HepG2 (cell line): ENCODE measurements around the gene ATG7. TPM values are rescaled to one million over a fixed set of nuclear protein-coding genes. Genes with fewer than 3 reads are reported as not detected.

Experiments
- ATAC-seq: fragments of 200-7000 bp; cut with Tn5 transposase; 3 replicates; pipeline ENCODE4 v1.9.1; 2020; ENCODE audit warnings: mild to moderate bottlenecking, moderate library complexity
- BruUV-seq: library from RNA; stranded (reverse); fragments of 400-500 nt; replicated peaks from 2 replicates; lab custom pipeline; 2021; lab: Mats Ljungman, UMichigan
- CTCF ChIA-PET: fragments of 300-600 bp; formaldehyde crosslinking; extraction: SDS; loops from one replicate; lab custom pipeline; 2021; ENCODE audit warnings: low total read pairs, inconsistent platforms, low intra/inter-chr PET ratio; lab: Yijun Ruan, JAX
- POLR2A ChIA-PET: fragments of 350-600 bp; sonication (Branson Sonifier 250); formaldehyde crosslinking; loops from one replicate; lab custom pipeline; 2020; ENCODE audit warnings: antibody characterized with exemption, inconsistent platforms; lab: Yijun Ruan, JAX
- DNase-seq: peaks from one replicate; pipeline ENCODE4 v3.0.0-alpha.2; 2015; ENCODE audit warnings: low spot score
- FAIRE-seq: peaks from 3 replicates; lab custom pipeline; 2011; peaks lifted over from hg19 to GRCh38; lab: Jason Lieb, UNC
- H2AFZ ChIP-seq: one replicate; pipeline ENCODE4 v1.6.1; 2011; ENCODE audit warnings: low read length, inconsistent platforms
- H3K27ac ChIP-seq: fragments of 300-600 bp; 3 replicates; pipeline ENCODE4 v1.8.0; 2011; ENCODE audit warnings: mixed run types, mild to moderate bottlenecking, mixed read lengths, low read length, inconsistent platforms; ENCODE audit not compliant: insufficient read depth; ENCODE audit errors: extremely low read length
- H3K27me3 ChIP-seq, 2 experiments: fragments of 200-600 bp in 1 of 2; 2 replicates in 1 of 2; 3 replicates in 1 of 2; pipeline versions ENCODE4 v1.6.0 to v1.8.0; 2011; ENCODE audit warnings: low read length in 2 of 2, mild to moderate bottlenecking in 2 of 2, moderate library complexity in 2 of 2, inconsistent platforms in 1 of 2; ENCODE audit not compliant: insufficient read depth in 2 of 2, control insufficient read depth in 1 of 2
- H3K36me3 ChIP-seq, 2 experiments: fragments of 200-600 bp in 1 of 2; replicated peaks in 1 of 2; 2 replicates in 1 of 2; 3 replicates in 1 of 2; pipeline versions ENCODE4 v1.5.1 to v1.8.0; 2011; ENCODE audit warnings: low read length in 2 of 2, inconsistent platforms in 1 of 2; ENCODE audit not compliant: insufficient read depth in 2 of 2, control insufficient read depth in 1 of 2
- H3K4me1 ChIP-seq: 2 replicates; pipeline ENCODE4 v1.5.1; 2012; ENCODE audit warnings: low read length, inconsistent platforms; ENCODE audit not compliant: insufficient read depth
- H3K4me2 ChIP-seq: 2 replicates; pipeline ENCODE4 v1.6.0; 2011; ENCODE audit warnings: low read depth, low read length, inconsistent platforms
- H3K4me3 ChIP-seq, 3 experiments: fragments of 200-600 bp in 1 of 3; sonication (generic), shearing (Covaris generic) in 1 of 3; replicated peaks in 1 of 3; 2 replicates each; pipeline ENCODE4 v1.5.1; 2011 to 2016; ENCODE audit warnings: low read length in 3 of 3, inconsistent platforms in 2 of 3, low read depth in 2 of 3, mild to moderate bottlenecking in 2 of 3, control low read depth in 1 of 3, mixed read lengths in 1 of 3; ENCODE audit not compliant: insufficient read depth in 1 of 3
- H3K79me2 ChIP-seq: one replicate; pipeline ENCODE4 v1.6.1; 2011; ENCODE audit warnings: low read length, inconsistent platforms; ENCODE audit not compliant: insufficient read depth
- H3K9ac ChIP-seq: 2 replicates; pipeline ENCODE4 v1.6.0; 2011; ENCODE audit warnings: mild to moderate bottlenecking, low read depth, low read length, inconsistent platforms; ENCODE audit not compliant: insufficient read depth
- H3K9me3 ChIP-seq: 2 replicates; pipeline ENCODE4 v1.5.1; 2012; ENCODE audit warnings: mild to moderate bottlenecking, low read length
- H4K20me1 ChIP-seq: 2 replicates; pipeline ENCODE4 v1.6.0; 2011; ENCODE audit warnings: inconsistent platforms, mild to moderate bottlenecking, low read length, moderate library complexity; ENCODE audit not compliant: insufficient read depth
- ATM ChIP-seq: fragments of 450-650 bp; IDR thresholded peaks from 2 replicates; pipeline ENCODE4 v1.7.1; 2017; ENCODE audit warnings: mild to moderate bottlenecking, borderline replicate concordance
- GFI1 ChIP-seq: sonication (generic); formaldehyde crosslinking; IDR thresholded peaks from 2 replicates; pipeline ENCODE4 v1.5.0; 2020; ENCODE audit warnings: missing genetic modification reagents, mild to moderate bottlenecking, borderline replicate concordance
- HNF4A ChIP-seq: sonication (generic); formaldehyde crosslinking; IDR thresholded peaks from 2 replicates; pipeline ENCODE4 v1.4.0; 2020; ENCODE audit warnings: missing genetic modification reagents
- PCBP1 ChIP-seq: fragments of 200-400 bp; formaldehyde crosslinking; IDR thresholded peaks from 2 replicates; pipeline ENCODE4 v1.6.1; 2017; ENCODE audit warnings: mild to moderate bottlenecking, low read depth, low read length, borderline replicate concordance
- TEAD3 ChIP-seq: optimal IDR thresholded peaks from 2 replicates; pipeline ENCODE3; 2016; ENCODE audit warnings: borderline replicate concordance
- TFAP4 ChIP-seq: sonication (generic); IDR thresholded peaks from 2 replicates; pipeline ENCODE4 v1.6.1; 2016; ENCODE audit warnings: low read depth, borderline replicate concordance
- ZNF576 ChIP-seq: sonication (generic); formaldehyde crosslinking; IDR thresholded peaks from 2 replicates; pipeline ENCODE4 v1.4.0; 2020; ENCODE audit warnings: mild to moderate bottlenecking, missing genetic modification reagents
- ZUFSP ChIP-seq: sonication (generic); formaldehyde crosslinking; IDR thresholded peaks from 2 replicates; pipeline ENCODE4 v1.9.0; 2021; ENCODE audit warnings: missing genetic modification reagents, mild to moderate bottlenecking, borderline replicate concordance
- WGBS: methylation state at CpG from one replicate; pipeline ENCODE4 v1.1.6; 2017; ENCODE audit warnings: low lambda C conversion rate; 5-methylcytosine and 5-hydroxymethylcytosine counted together
- in situ Hi-C: cut with HindIII; loops from 2 replicates; pipeline ENCODE4 v1.10.0; 2017; ENCODE audit warnings: low pct_unique_long_range_greater_than_20kb; ENCODE audit not compliant: extremely low pct_ligation_motif_present
- intact Hi-C: fragments of 100-400 bp; cut with micrococcal nuclease; formaldehyde crosslinking; loops from one replicate; pipeline ENCODE4 v1.10.0; 2022; ENCODE audit not compliant: unreplicated experiment
- polyA plus RNA-seq, 8 experiments: library from polyadenylated mRNA; depleted of rRNA in 3 of 8; stranded (reverse) in 7 of 8; unstranded in 1 of 8; fragments of >200 nt; fragmentation: Illumina TruSeq in 4 of 8; extraction: Trizol in 4 of 8; gene quantifications; 2 replicates each; pipeline versions ENCODE4 v1.2.1 to v1.2.3, GENCODE V29; 2011 to 2016; ENCODE audit warnings: low read depth in 4 of 8, missing spikeins in 1 of 8, mixed read lengths in 1 of 8; ENCODE audit not compliant: insufficient read depth in 1 of 8
- total RNA-seq, 5 experiments: library from RNA; depleted of rRNA; stranded (reverse); fragments of >200 nt; fragmentation: Illumina TruSeq; extraction: Trizol; gene quantifications; 2 replicates each; pipeline ENCODE4 v1.2.3, GENCODE V29; 2016; ENCODE audit warnings: low read depth in 1 of 5
- TF ChIP-seq, protein P1 (sequence below): sonication (generic); formaldehyde crosslinking; IDR thresholded peaks from 2 replicates; pipeline ENCODE4 v1.4.0; 2020; ENCODE audit warnings: missing genetic modification reagents, borderline replicate concordance

The ATG7 gene
- total and polyA plus RNA-seq, 2 of the 13 experiments (the other 11 are each of a cell fraction or from before 2014, with no cell fraction given): 7.8 to 22.1 TPM

GRCh38 chr3:11362600-11362999 lies 90.4 kb downstream of the ATG7 start:
- H3K4me2 ChIP-seq: no peak overlapping the region
- H3K27me3 ChIP-seq: no peaks in the 10 kb centered on the region
- peak; percentile 70 for TF ChIP-seq HNF4A (CRISPR knock-in tag)
- peak; percentile 17 for TF ChIP-seq TEAD3 (CRISPR knock-in tag)
- peak; percentile 93 for TF ChIP-seq GFI1 (CRISPR knock-in tag)
- no peak for TF ChIP-seq PCBP1
- in situ Hi-C loops (no loop called here), intact Hi-C loops (no loop called here)
- 28% methylated on average over 5 of the region's 5 CpGs for whole genome bisulfite sequencing
- CTCF ChIA-PET: no interaction called here
- no peaks in the 10 kb centered on the region for H3K9me3 ChIP-seq
- H3K4me3 ChIP-seq: no peak overlapping the region
- no peak overlapping the region for H2AFZ ChIP-seq
- BruUV-seq: no TSS peak
- ATAC-seq (peak; percentile 94), FAIRE-seq (no peak), DNase-seq (peak; percentile 36)
- H3K9ac ChIP-seq: no peak overlapping the region
- peaks cover 3 to 26% of the 10 kb centered on the region in 2 experiments; a peak in 4 of 5 replicates for H3K36me3 ChIP-seq
- H3K27ac ChIP-seq: no peak overlapping the region
- H3K79me2 ChIP-seq: no peaks in the 10 kb centered on the region
- POLR2A ChIA-PET: no interaction called here
- H4K20me1 ChIP-seq: no peaks in the 10 kb centered on the region
- peaks cover 23% of the 10 kb centered on the region for H3K4me1 ChIP-seq

DNA sequence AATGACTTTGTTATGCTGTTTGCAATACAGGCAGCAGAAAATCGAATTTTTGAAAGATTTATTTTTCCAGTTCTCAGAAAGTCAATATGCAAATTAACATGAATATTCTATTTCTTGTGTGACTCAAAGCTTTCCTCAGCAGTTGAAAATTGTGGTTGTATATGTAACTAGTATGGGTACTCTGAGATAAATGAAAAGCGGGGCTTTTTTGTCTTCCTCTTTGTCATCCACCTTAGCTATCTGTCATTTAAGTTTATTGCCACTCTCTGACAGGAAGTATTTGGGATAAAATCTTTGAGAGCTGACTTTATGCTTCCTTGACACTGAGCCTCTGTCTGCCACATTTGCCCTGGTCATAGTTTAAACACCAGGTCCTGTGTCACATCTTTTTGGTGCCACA lies 91.5 kb downstream of the ATG7 start:
- FAIRE-seq (no peak), DNase-seq (no peak), ATAC-seq (no peak)
- H3K27ac ChIP-seq: no peak overlapping the region
- no peak overlapping the region for H3K4me2 ChIP-seq
- H3K27me3 ChIP-seq: no peaks in the 10 kb centered on the region
- in situ Hi-C loops (no loop called here), intact Hi-C loops (no loop called here)
- CTCF ChIA-PET: no interaction called here
- H3K4me3 ChIP-seq: no peak overlapping the region
- POLR2A ChIA-PET: no interaction called here
- H3K36me3 ChIP-seq: peaks cover 1 to 26% of the 10 kb centered on the region in 2 experiments; a peak in 4 of 5 replicates
- H3K4me1 ChIP-seq: peaks cover 24% of the 10 kb centered on the region
- no peaks in the 10 kb centered on the region for H3K9me3 ChIP-seq
- no peaks in the 10 kb centered on the region for H4K20me1 ChIP-seq
- WGBS: 77% methylated on average over 2 of the region's 2 CpGs
- no peak overlapping the region for H2AFZ ChIP-seq
- no TSS peak for BruUV-seq
- H3K79me2 ChIP-seq: no peaks in the 10 kb centered on the region
- no peak overlapping the region for H3K9ac ChIP-seq
- TF ChIP-seq, protein P1, sequence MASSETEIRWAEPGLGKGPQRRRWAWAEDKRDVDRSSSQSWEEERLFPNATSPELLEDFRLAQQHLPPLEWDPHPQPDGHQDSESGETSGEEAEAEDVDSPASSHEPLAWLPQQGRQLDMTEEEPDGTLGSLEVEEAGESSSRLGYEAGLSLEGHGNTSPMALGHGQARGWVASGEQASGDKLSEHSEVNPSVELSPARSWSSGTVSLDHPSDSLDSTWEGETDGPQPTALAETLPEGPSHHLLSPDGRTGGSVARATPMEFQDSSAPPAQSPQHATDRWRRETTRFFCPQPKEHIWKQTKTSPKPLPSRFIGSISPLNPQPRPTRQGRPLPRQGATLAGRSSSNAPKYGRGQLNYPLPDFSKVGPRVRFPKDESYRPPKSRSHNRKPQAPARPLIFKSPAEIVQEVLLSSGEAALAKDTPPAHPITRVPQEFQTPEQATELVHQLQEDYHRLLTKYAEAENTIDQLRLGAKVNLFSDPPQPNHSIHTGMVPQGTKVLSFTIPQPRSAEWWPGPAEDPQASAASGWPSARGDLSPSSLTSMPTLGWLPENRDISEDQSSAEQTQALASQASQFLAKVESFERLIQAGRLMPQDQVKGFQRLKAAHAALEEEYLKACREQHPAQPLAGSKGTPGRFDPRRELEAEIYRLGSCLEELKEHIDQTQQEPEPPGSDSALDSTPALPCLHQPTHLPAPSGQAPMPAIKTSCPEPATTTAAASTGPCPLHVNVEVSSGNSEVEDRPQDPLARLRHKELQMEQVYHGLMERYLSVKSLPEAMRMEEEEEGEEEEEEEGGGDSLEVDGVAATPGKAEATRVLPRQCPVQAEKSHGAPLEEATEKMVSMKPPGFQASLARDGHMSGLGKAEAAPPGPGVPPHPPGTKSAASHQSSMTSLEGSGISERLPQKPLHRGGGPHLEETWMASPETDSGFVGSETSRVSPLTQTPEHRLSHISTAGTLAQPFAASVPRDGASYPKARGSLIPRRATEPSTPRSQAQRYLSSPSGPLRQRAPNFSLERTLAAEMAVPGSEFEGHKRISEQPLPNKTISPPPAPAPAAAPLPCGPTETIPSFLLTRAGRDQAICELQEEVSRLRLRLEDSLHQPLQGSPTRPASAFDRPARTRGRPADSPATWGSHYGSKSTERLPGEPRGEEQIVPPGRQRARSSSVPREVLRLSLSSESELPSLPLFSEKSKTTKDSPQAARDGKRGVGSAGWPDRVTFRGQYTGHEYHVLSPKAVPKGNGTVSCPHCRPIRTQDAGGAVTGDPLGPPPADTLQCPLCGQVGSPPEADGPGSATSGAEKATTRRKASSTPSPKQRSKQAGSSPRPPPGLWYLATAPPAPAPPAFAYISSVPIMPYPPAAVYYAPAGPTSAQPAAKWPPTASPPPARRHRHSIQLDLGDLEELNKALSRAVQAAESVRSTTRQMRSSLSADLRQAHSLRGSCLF (CRISPR knock-in tag): no peak
- no peak for TF ChIP-seq ZUFSP (CRISPR knock-in tag)
- TF ChIP-seq ATM: no peak
- no peak for TF ChIP-seq ZNF576
- no peak for TF ChIP-seq TFAP4
